Loucy (cell line): ENCODE measurements around the gene CHCHD6.

Source experiments
- H2AFZ ChIP-seq: fragments of 200-600 bp; sonication (generic); 2 replicates; pipeline ENCODE4 v1.6.0; 2016; ENCODE audit warnings: antibody characterized with exemption, mild to moderate bottlenecking, low read length, moderate library complexity
- H3F3A ChIP-seq: fragments of 200-600 bp; 2 replicates; pipeline ENCODE4 v1.6.0; 2016; ENCODE audit warnings: antibody characterized with exemption, low read depth, mild to moderate bottlenecking
- H3K27me3 ChIP-seq: fragments of 200-600 bp; sonication (generic); 2 replicates; pipeline ENCODE4 v1.6.1; 2014; ENCODE audit warnings: low read length, mild to moderate bottlenecking; ENCODE audit not compliant: insufficient read depth, poor library complexity, severe bottlenecking
- H3K36me3 ChIP-seq: fragments of 200-600 bp; sonication (generic); 2 replicates; pipeline ENCODE4 v1.6.1; 2016; ENCODE audit warnings: low read length; ENCODE audit not compliant: insufficient read depth
- H3K4me1 ChIP-seq: fragments of 200-600 bp; sonication (generic); 2 replicates; pipeline ENCODE4 v1.5.1; 2014; ENCODE audit warnings: low read length, mild to moderate bottlenecking; ENCODE audit not compliant: insufficient read depth, poor library complexity, severe bottlenecking
- H3K4me2 ChIP-seq: fragments of 200-600 bp; sonication (generic); 2 replicates; pipeline ENCODE4 v1.6.0; 2014; ENCODE audit warnings: antibody characterized with exemption, low read length, low read depth, mild to moderate bottlenecking; ENCODE audit not compliant: poor library complexity, severe bottlenecking
- H3K4me3 ChIP-seq: fragments of 200-600 bp; sonication (generic); 2 replicates; pipeline ENCODE4 v1.5.1; 2014; ENCODE audit warnings: low read length, mild to moderate bottlenecking, mixed read lengths; ENCODE audit not compliant: poor library complexity, severe bottlenecking
- H3K79me2 ChIP-seq: fragments of 200-600 bp; sonication (generic); 2 replicates; pipeline ENCODE4 v1.6.1; 2014; ENCODE audit warnings: low read length; ENCODE audit not compliant: insufficient read depth
- H3K9ac ChIP-seq: fragments of 200-600 bp; sonication (generic); 2 replicates; pipeline ENCODE4 v1.6.0; 2014; ENCODE audit warnings: mild to moderate bottlenecking, low read depth, low read length, moderate library complexity; ENCODE audit not compliant: poor library complexity, severe bottlenecking
- H3K9me2 ChIP-seq: fragments of 200-600 bp; sonication (generic); replicated peaks from 2 replicates; pipeline ENCODE4 v1.6.1; 2016; ENCODE audit warnings: low read depth, low read length, mixed read lengths
- H3K9me3 ChIP-seq: fragments of 200-600 bp; sonication (generic); 2 replicates; pipeline ENCODE4 v1.6.1; 2014; ENCODE audit warnings: mild to moderate bottlenecking, antibody characterized with exemption, low read length, low read depth; ENCODE audit not compliant: insufficient read depth
- H4K20me1 ChIP-seq: fragments of 200-600 bp; sonication (generic); 2 replicates; pipeline ENCODE4 v1.6.0; 2014; ENCODE audit warnings: antibody characterized with exemption, low read length, mild to moderate bottlenecking; ENCODE audit not compliant: insufficient read depth, poor library complexity, severe bottlenecking
- CTCF ChIP-seq: fragments of 200-600 bp; sonication (generic); conservative IDR thresholded peaks from 2 replicates; pipeline ENCODE4 v1.5.1; 2014; ENCODE audit warnings: mild to moderate bottlenecking, antibody characterized with exemption, low read length
- EZH2phosphoT487 ChIP-seq: fragments of 200-600 bp; IDR thresholded peaks from 2 replicates; pipeline ENCODE4 v1.6.1; 2018; ENCODE audit warnings: antibody characterized with exemption, mild to moderate bottlenecking, moderate library complexity, borderline replicate concordance

CHCHD6 gene

DNA sequence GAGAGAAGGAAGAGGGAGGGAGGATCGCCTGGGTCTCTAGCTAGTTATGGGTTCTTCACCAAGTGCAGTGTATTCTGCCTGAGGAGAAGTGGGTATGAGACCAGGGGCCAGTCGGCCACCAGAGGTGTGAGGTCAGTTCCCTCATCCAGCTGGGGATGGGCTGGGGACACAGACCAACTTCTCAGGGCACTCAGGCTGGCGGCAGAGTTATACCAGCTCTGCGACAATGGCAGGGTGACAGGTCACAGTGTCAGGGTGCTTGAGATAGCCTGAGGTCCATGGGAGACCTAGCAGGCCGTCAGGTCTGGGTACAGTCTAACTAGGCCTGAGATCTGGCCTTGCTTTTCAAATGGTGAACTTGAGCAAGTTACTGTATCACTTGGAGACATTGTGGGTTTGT, 247.5 kb downstream of the CHCHD6 start:
- Histone ChIP-seq H3K9me2 (no peaks in the 10 kb centered on the region), H4K20me1 (no peaks in the 10 kb centered on the region), H2AFZ (no peak overlapping the region), H3K36me3 (no peaks in the 10 kb centered on the region; the same call in 1 of the 2 replicates), H3K4me2 (no peak overlapping the region), H3K27me3 (no peaks in the 10 kb centered on the region), H3K4me3 (no peak overlapping the region), H3K9me3 (no peaks in the 10 kb centered on the region), H3K9ac (no peak overlapping the region), H3K79me2 (no peaks in the 10 kb centered on the region), H3K4me1 (no peaks in the 10 kb centered on the region), H3F3A (no peaks in the 10 kb centered on the region)
- TF ChIP-seq EZH2phosphoT487: no peak
- TF ChIP-seq CTCF: no peak

DNA sequence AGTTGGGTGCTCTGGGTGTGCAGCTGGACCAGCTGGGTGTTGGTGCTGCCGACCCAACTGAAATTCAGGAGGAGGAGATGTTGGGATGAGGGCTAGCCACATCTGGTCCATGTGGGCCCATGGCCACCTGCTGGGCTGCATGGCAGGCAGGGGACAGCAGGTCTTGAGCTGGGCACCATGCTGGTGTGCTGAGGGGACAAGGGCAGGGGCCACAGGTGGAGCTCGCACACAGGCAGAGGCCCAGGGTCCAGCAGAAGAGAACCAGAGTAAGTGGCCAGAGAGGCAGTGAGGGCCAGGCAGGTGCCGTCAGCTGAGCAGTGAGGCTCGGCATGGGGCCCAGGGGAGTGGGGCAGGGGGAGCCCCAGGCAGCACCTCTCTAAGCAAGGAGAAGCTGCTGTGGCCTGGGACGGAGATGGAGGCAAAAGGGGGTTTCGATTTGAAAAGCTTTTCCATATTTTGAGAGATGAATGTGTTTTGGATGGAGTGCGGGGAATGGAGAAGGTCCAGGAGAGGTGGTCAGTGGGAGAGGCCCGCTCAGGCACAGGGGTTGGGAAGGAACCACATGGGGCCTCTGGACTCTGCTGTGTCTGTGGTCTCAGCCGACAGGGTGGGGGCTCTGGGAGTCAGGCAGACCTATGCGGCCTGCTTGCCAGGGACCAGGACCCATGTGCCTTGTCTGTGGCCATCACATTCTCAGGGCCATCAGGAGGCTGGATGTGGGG, 248.4 kb downstream of the CHCHD6 start:
- H3K4me2 ChIP-seq: no peak overlapping the region
- no peaks in the 10 kb centered on the region for H3F3A ChIP-seq
- H2AFZ ChIP-seq: no peak overlapping the region
- H3K9me2 ChIP-seq: no peaks in the 10 kb centered on the region
- H3K36me3 ChIP-seq: no peaks in the 10 kb centered on the region; the same call in 1 of the 2 replicates
- H3K9ac ChIP-seq: no peak overlapping the region
- H4K20me1 ChIP-seq: no peaks in the 10 kb centered on the region
- H3K27me3 ChIP-seq: no peaks in the 10 kb centered on the region
- no peak overlapping the region for H3K4me3 ChIP-seq
- no peaks in the 10 kb centered on the region for H3K9me3 ChIP-seq
- H3K4me1 ChIP-seq: no peaks in the 10 kb centered on the region
- TF ChIP-seq EZH2phosphoT487: no peak
- no peak for TF ChIP-seq CTCF
- H3K79me2 ChIP-seq: no peaks in the 10 kb centered on the region

GRCh38 chr3:126952983-126953660, 249.1 kb downstream of the CHCHD6 start:
- Histone ChIP-seq H3K4me3 (no peak overlapping the region), H4K20me1 (no peaks in the 10 kb centered on the region), H3K9ac (no peak overlapping the region), H3K9me3 (no peaks in the 10 kb centered on the region), H3K4me1 (no peaks in the 10 kb centered on the region), H3K27me3 (no peaks in the 10 kb centered on the region), H3K4me2 (no peak overlapping the region), H2AFZ (no peak overlapping the region), H3K36me3 (no peaks in the 10 kb centered on the region; the same call in 1 of the 2 replicates), H3K79me2 (no peaks in the 10 kb centered on the region), H3F3A (no peaks in the 10 kb centered on the region), H3K9me2 (no peaks in the 10 kb centered on the region)
- TF ChIP-seq CTCF (no peak), EZH2phosphoT487 (no peak)
